IMR-90 (cell line): Measurements from ENCODE around the gene NFIA. TPM values are rescaled to one million over a fixed set of nuclear protein-coding genes. Genes with fewer than 3 reads are reported as not detected.
A peak's percentile ranks its signal among the peaks of the same experiment; 100 is the strongest.

ENCODE experiments used
- ATAC-seq: fragments of 200-7000 bp; cut with Tn5 transposase; 2 replicates; pipeline ENCODE4 v1.9.1; 2020; ENCODE audit warnings: low read depth, mild to moderate bottlenecking, moderate library complexity
- BruUV-seq: library from RNA; stranded (reverse); fragments of 400-500 nt; replicated peaks from 2 replicates; lab custom pipeline; 2021; lab: Mats Ljungman, UMichigan
- CTCF ChIA-PET: fragments of 300-600 bp; formaldehyde crosslinking; extraction: SDS; loops from one replicate; lab custom pipeline; 2021; ENCODE audit warnings: antibody characterized with exemption; lab: Yijun Ruan, JAX
- POLR2A ChIA-PET: fragments of 300-600 bp; sonication (Branson Sonifier 250); formaldehyde crosslinking; loops from one replicate; lab custom pipeline; 2022; ENCODE audit warnings: antibody characterized with exemption; ENCODE audit not compliant: unreplicated experiment; lab: Charles Lee
- DNase-seq: peaks from one replicate; pipeline ENCODE4 v3.0.0; 2013
- H2AFZ ChIP-seq: replicated peaks from 2 replicates; pipeline ENCODE3; 2013; ENCODE audit warnings: low read length, mild to moderate bottlenecking; ENCODE audit not compliant: poor library complexity
- H2AK5ac ChIP-seq: 2 replicates; pipeline ENCODE4 v1.6.1; 2013; ENCODE audit warnings: low read depth, low read length, inconsistent platforms
- H2AK9ac ChIP-seq: replicated peaks from 2 replicates; pipeline ENCODE3; 2013; ENCODE audit warnings: mild to moderate bottlenecking, low read depth, low read length, moderate library complexity; ENCODE audit not compliant: poor library complexity
- H2BK120ac ChIP-seq: 2 replicates; pipeline ENCODE4 v1.6.1; 2013; ENCODE audit warnings: low read depth, low read length, inconsistent platforms
- H2BK15ac ChIP-seq: 3 replicates; pipeline ENCODE4 v1.6.1; 2013; ENCODE audit warnings: low read depth, low read length, inconsistent platforms
- H2BK20ac ChIP-seq: 2 replicates; pipeline ENCODE4 v1.6.1; 2013; ENCODE audit warnings: low read depth, mild to moderate bottlenecking, inconsistent platforms, low read length, moderate library complexity
- H2BK5ac ChIP-seq: 2 replicates; pipeline ENCODE4 v1.6.1; 2013; ENCODE audit warnings: mild to moderate bottlenecking, low read depth, low read length, inconsistent platforms; ENCODE audit not compliant: poor library complexity, severe bottlenecking
- H3K14ac ChIP-seq: replicated peaks from 2 replicates; pipeline ENCODE4 v1.6.1; 2013; ENCODE audit warnings: low read depth, low read length, inconsistent platforms
- H3K18ac ChIP-seq: 2 replicates; pipeline ENCODE4 v1.6.1; 2013; ENCODE audit warnings: low read depth, low read length, control low read depth
- H3K23ac ChIP-seq: 2 replicates; pipeline ENCODE4 v1.6.1; 2013; ENCODE audit warnings: low read depth, low read length, inconsistent platforms
- H3K27ac ChIP-seq: 2 replicates; pipeline ENCODE4 v1.5.1; 2013; ENCODE audit warnings: mild to moderate bottlenecking, control low read depth, low read length; ENCODE audit not compliant: insufficient read depth
- H3K27me3 ChIP-seq: 2 replicates; pipeline ENCODE4 v1.6.1; 2013; ENCODE audit warnings: low read length; ENCODE audit not compliant: control insufficient read depth, insufficient read depth
- H3K36me3 ChIP-seq: 2 replicates; pipeline ENCODE4 v1.6.1; 2013; ENCODE audit warnings: low read length, mixed read lengths; ENCODE audit not compliant: control insufficient read depth, insufficient read depth
- H3K4ac ChIP-seq: 2 replicates; pipeline ENCODE4 v1.6.1; 2013; ENCODE audit warnings: low read depth, low read length, inconsistent platforms
- H3K4me1 ChIP-seq: 2 replicates; pipeline ENCODE4 v1.6.1; 2013; ENCODE audit warnings: low read length, mixed read lengths; ENCODE audit not compliant: control insufficient read depth, insufficient read depth
- H3K4me2 ChIP-seq: 2 replicates; pipeline ENCODE4 v1.6.1; 2013; ENCODE audit warnings: low read depth, mild to moderate bottlenecking, control low read depth, low read length, moderate library complexity
- H3K4me3 ChIP-seq: 2 replicates; pipeline ENCODE4 v1.5.1; 2013; ENCODE audit warnings: low read depth, mild to moderate bottlenecking, control low read depth, low read length, moderate library complexity; ENCODE audit not compliant: insufficient read depth
- H3K56ac ChIP-seq: 2 replicates; pipeline ENCODE4 v1.6.1; 2013; ENCODE audit warnings: low read length, inconsistent platforms; ENCODE audit not compliant: insufficient read depth; ENCODE audit errors: extremely low read depth
- H3K79me1 ChIP-seq, 2 experiments: 2 replicates each; pipeline ENCODE4 v1.6.1; 2013; ENCODE audit warnings: low read length in 2 of 2, inconsistent platforms in 1 of 2, low read depth in 1 of 2
- H3K9ac ChIP-seq: 2 replicates; pipeline ENCODE4 v1.6.1; 2013; ENCODE audit warnings: low read depth, low read length, control low read depth
- H3K9me1 ChIP-seq: 2 replicates; pipeline ENCODE4 v1.6.1; 2013; ENCODE audit warnings: low read length, inconsistent platforms; ENCODE audit not compliant: insufficient read depth
- H3K9me3 ChIP-seq: 2 replicates; pipeline ENCODE4 v1.6.1; 2013; ENCODE audit warnings: low read length; ENCODE audit not compliant: control insufficient read depth, insufficient read depth
- H4K20me1 ChIP-seq: 2 replicates; pipeline ENCODE4 v1.6.1; 2013; ENCODE audit warnings: low read length, inconsistent platforms; ENCODE audit not compliant: insufficient read depth
- H4K5ac ChIP-seq: 2 replicates; pipeline ENCODE4 v1.6.1; 2013; ENCODE audit warnings: mild to moderate bottlenecking, low read depth, low read length, control low read depth
- H4K8ac ChIP-seq, 2 experiments: 2 replicates each; pipeline ENCODE4 v1.6.1; 2013; ENCODE audit warnings: low read depth in 2 of 2, low read length in 2 of 2, control low read depth in 1 of 2, inconsistent platforms in 1 of 2
- H4K91ac ChIP-seq: 2 replicates; pipeline ENCODE4 v1.6.1; 2013; ENCODE audit warnings: low read depth, low read length, inconsistent platforms; ENCODE audit not compliant: insufficient read depth
- BHLHE40 ChIP-seq: fragments of 150-350 bp; IDR thresholded peaks from 2 replicates; pipeline ENCODE4 v1.6.1; 2016; ENCODE audit warnings: mild to moderate bottlenecking, low read depth, low read length
- CTCF ChIP-seq: conservative IDR thresholded peaks from 2 replicates; pipeline ENCODE4 v1.5.1; 2012; ENCODE audit warnings: mild to moderate bottlenecking, low read depth, low read length, improper control_type of control experiment
- ELK1 ChIP-seq: fragments of 150-350 bp; IDR thresholded peaks from 2 replicates; pipeline ENCODE4 v1.6.1; 2016; ENCODE audit warnings: low read depth, mild to moderate bottlenecking, low read length, moderate library complexity, borderline replicate concordance
- FOS ChIP-seq: fragments of 150-350 bp; IDR thresholded peaks from 2 replicates; pipeline ENCODE4 v1.6.1; 2016; ENCODE audit warnings: low read depth, low read length
- MAZ ChIP-seq: IDR thresholded peaks from 2 replicates; pipeline ENCODE4 v1.6.1; 2012; ENCODE audit warnings: low read depth, mild to moderate bottlenecking, low read length, improper control_type of control experiment, moderate library complexity, borderline replicate concordance
- MXI1 ChIP-seq: IDR thresholded peaks from 2 replicates; pipeline ENCODE4 v1.6.1; 2012; ENCODE audit warnings: low read depth, mild to moderate bottlenecking, low read length, moderate library complexity, borderline replicate concordance
- POLR2A ChIP-seq: IDR thresholded peaks from 2 replicates; pipeline ENCODE4 v1.6.1; 2012; ENCODE audit warnings: mild to moderate bottlenecking, low read depth, low read length
- RAD21 ChIP-seq: IDR thresholded peaks from 2 replicates; pipeline ENCODE4 v1.6.1; 2012; ENCODE audit warnings: low read length, improper control_type of control experiment
- SMC3 ChIP-seq: fragments of 150-350 bp; IDR thresholded peaks from 2 replicates; pipeline ENCODE4 v1.6.1; 2016; ENCODE audit warnings: low read depth, mild to moderate bottlenecking, antibody characterized with exemption, low read length, moderate library complexity
- USF2 ChIP-seq: fragments of 150-350 bp; IDR thresholded peaks from 2 replicates; pipeline ENCODE4 v1.6.1; 2017; ENCODE audit warnings: mild to moderate bottlenecking, antibody characterized with exemption, low read length, low read depth
- WGBS, 2 experiments: methylation state at CpG; one replicate each; pipeline versions ENCODE4 v1.1.5 to v1.1.7; 2013; ENCODE audit warnings: missing lambda C conversion rate in 2 of 2; ENCODE audit not compliant: insufficient read length in 1 of 2; ENCODE audit errors: extremely low coverage in 2 of 2; 5-methylcytosine and 5-hydroxymethylcytosine counted together
- dilution Hi-C: fragments of 300-500 bp; cut with HindIII; formaldehyde crosslinking; loops from one replicate; pipeline ENCODE4 v1.14.3; 2018; ENCODE audit warnings: low sequenced_read_pairs; ENCODE audit not compliant: unreplicated experiment
- in situ Hi-C: fragments of 300-500 bp; cut with MboI; formaldehyde crosslinking; loops from 3 replicates; pipeline ENCODE4 v1.14.3; 2019; ENCODE audit warnings: low sequenced_read_pairs, inconsistent platforms, mixed read lengths
- intact Hi-C: fragments of 100-400 bp; cut with micrococcal nuclease; formaldehyde crosslinking; loops from 2 replicates; pipeline ENCODE4 v1.10.0; 2022
- polyA plus RNA-seq, 3 experiments: library from polyadenylated mRNA; depleted of rRNA; stranded (reverse); fragments of >200 nt; gene quantifications; 2 replicates each; pipeline ENCODE4 v1.2.3, GENCODE V29; 2012; ENCODE audit warnings: low replicate concordance in 1 of 3
- total RNA-seq: library from RNA; depleted of rRNA; stranded (reverse); fragments of >200 nt; gene quantifications from 2 replicates; pipeline ENCODE4 v1.2.3, GENCODE V29; 2012

The NFIA gene
- total and polyA plus RNA-seq, 2 of the 4 experiments (the other 2 are of a cell fraction), result 1.6 to 2.2 TPM

GRCh38 chr1:61426254-61426653, 343.9 kb downstream of the NFIA start:
- intact Hi-C loops, result no loop called here
- H2BK120ac ChIP-seq, result no peak overlapping the region
- no peak overlapping the region for H3K9ac ChIP-seq
- WGBS, 2 experiments, result no CpG with 5 or more reads among the region's 12 CpGs
- H2AK9ac ChIP-seq, result peak overlapping the region; percentile 62
- H2BK20ac ChIP-seq, result no peak overlapping the region
- no peak overlapping the region for H3K4me2 ChIP-seq
- no peaks in the 10 kb centered on the region for H3K36me3 ChIP-seq
- H3K27ac ChIP-seq, result no peak overlapping the region
- no peak overlapping the region for H2AFZ ChIP-seq
- H3K18ac ChIP-seq, result no peak overlapping the region
- H4K8ac ChIP-seq, result no peak overlapping the region
- TF ChIP-seq RAD21 (no peak), CTCF (no peak), SMC3 (no peak), BHLHE40 (no peak), USF2 (no peak), MXI1 (no peak), ELK1 (no peak), FOS (no peak), POLR2A (no peak), MAZ (no peak)
- H3K4me3 ChIP-seq, result no peak overlapping the region
- no peak overlapping the region for H2BK15ac ChIP-seq
- no peak overlapping the region for H2AK5ac ChIP-seq
- H3K14ac ChIP-seq, result no peak overlapping the region
- no peak for ATAC-seq
- no peak for DNase-seq
- ChIA-PET POLR2A (no interaction called here), CTCF (interaction anchor here (0.6 kb wide), 1 partner anchor 210 kb away, joined by 3 read pairs; no protein-coding TSS in a partner anchor)
- H3K23ac ChIP-seq, result no peak overlapping the region
- no peaks in the 10 kb centered on the region for H4K20me1 ChIP-seq
- no peaks in the 10 kb centered on the region for H3K9me1 ChIP-seq
- H3K27me3 ChIP-seq, result no peaks in the 10 kb centered on the region
- H3K9me3 ChIP-seq, result no peaks in the 10 kb centered on the region
- no peak overlapping the region for H4K91ac ChIP-seq
- BruUV-seq, result no TSS peak
- no peak overlapping the region for H2BK5ac ChIP-seq
- H3K4me1 ChIP-seq, result no peaks in the 10 kb centered on the region
- dilution Hi-C loops, result no loop called here
- no peak overlapping the region for H3K4ac ChIP-seq
- no peaks in the 10 kb centered on the region for H3K79me1 ChIP-seq
- no peak overlapping the region for H3K56ac ChIP-seq
- H4K5ac ChIP-seq, result no peak overlapping the region
- in situ Hi-C loops, result no loop called here
